Activated naive CD4-positive, alpha-beta T cell treated with anti-CD3 and anti-CD28 coated beads for 36 hours (primary cell): ENCODE measurements around the gene ENAH. TPM values are rescaled to one million over a fixed set of nuclear protein-coding genes. Genes with fewer than 3 reads are reported as not detected.
"Not testable (repeated sequence)": the region's sequence is repeated elsewhere in the genome, so short reads cannot be mapped to it uniquely, and the experiment has no call there.

Source experiments
- CTCF ChIA-PET: fragments of 350-600 bp; sonication (Branson Sonifier 250); formaldehyde crosslinking; loops from one replicate; lab custom pipeline; 2021; ENCODE audit warnings: antibody characterized with exemption; lab: Charles Lee
- DNase-seq: peaks from one replicate; pipeline ENCODE4 v3.0.0-alpha.2; 2020
- H3K27ac Mint-ChIP-seq: one replicate; pipeline ENCODE4 v1.8.0; 2021; ENCODE audit warnings: mild to moderate bottlenecking, mixed read lengths
- H3K27me3 Mint-ChIP-seq: one replicate; pipeline ENCODE4 v1.8.0; 2021; ENCODE audit warnings: low read depth, mixed read lengths
- H3K36me3 Mint-ChIP-seq: one replicate; pipeline ENCODE4 v1.8.0; 2021; ENCODE audit warnings: low read depth, mixed read lengths
- H3K4me1 Mint-ChIP-seq: one replicate; pipeline ENCODE4 v1.8.0; 2021; ENCODE audit warnings: low read depth, mixed read lengths
- H3K4me3 Mint-ChIP-seq: one replicate; pipeline ENCODE4 v1.8.0; 2021; ENCODE audit warnings: mild to moderate bottlenecking, moderate library complexity, mixed read lengths
- H3K9me3 Mint-ChIP-seq: one replicate; pipeline ENCODE4 v1.8.0; 2021; ENCODE audit warnings: mixed read lengths
- intact Hi-C: fragments of 100-400 bp; cut with micrococcal nuclease; formaldehyde crosslinking; loops from one replicate; pipeline ENCODE4 v1.15.1; 2023
- total RNA-seq, 2 experiments: library from RNA; stranded (reverse); gene quantifications; one replicate each; pipeline ENCODE4 v1.2.3, GENCODE V29; 2021

The ENAH gene
- total RNA-seq = 1 to 10 TPM in 1 of 2 experiments, under 1 TPM in 1; 0.91 to 2.0 TPM

DNA sequence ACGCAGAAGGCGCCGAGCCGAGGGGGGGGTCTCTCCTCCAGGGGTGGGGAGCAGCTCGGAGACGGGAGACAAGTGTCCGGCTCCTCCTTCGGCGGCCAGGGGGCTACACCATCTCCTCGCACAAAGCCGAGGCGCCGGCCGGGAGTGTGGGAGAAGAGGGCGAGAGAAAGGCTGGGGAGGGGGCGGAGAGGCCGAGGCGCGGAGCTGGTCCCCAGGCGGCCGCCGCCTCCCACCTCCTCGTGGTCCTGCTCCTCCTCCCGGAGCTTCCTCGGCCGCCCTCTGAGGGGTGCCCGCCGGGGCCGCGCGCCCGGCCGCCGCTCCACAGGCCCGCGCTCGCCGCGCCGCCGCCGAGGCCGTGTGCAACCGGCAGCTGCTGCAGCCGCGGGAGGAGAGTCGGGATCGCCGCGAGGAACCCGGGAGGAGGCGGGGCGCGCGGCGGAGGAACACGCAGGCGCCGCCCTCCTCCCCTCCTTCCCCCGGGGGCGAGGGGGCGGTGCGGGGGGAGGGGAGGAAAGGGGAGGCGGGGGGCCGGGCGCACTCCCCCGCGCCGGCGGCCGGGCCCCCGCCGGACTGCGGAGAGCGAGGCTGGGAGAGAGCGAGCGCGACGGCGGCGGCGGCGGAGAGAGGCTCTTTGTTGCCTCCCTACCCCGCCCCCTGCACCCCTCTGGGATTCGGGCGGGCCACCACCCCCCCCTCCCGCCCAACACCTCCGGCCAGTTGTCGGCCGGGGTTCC, at the start of gene ENAH:
ENAH (minus strand) TSS at position 395 of the 734 bp plus-strand sequence. CDS start 433 bp downstream, outside the sequence.
- peaks cover 10% of the 10 kb centered on the region for H3K4me1 Mint-ChIP-seq
- intact Hi-C loops = loop anchor here (2.0 to 5.0 kb wide), 4 partner anchors 124 to 409 kb away; partner anchors contain the start of genes H3-3A, LBR and SRP9
- CTCF ChIA-PET = no interaction called here

GRCh38 chr1:225700889-225701465, 48.1 kb upstream of the ENAH start:
- Mint-ChIP-seq H3K4me3 (no peak overlapping the region), H3K27me3 (no peaks in the 10 kb centered on the region), H3K27ac (no peak overlapping the region), H3K36me3 (no peaks in the 10 kb centered on the region), H3K9me3 (no peaks in the 10 kb centered on the region), H3K4me1 (no peaks in the 10 kb centered on the region)
- no peak for DNase-seq
- CTCF ChIA-PET = no interaction called here
- intact Hi-C loops = no loop called here

More for the DNA sequence above, at the start of gene ENAH:
- Mint-ChIP-seq H3K4me3 (peak within 1 kb of the TSS; percentile 85), H3K36me3 (no peaks in the 10 kb centered on the region), H3K27me3 (peaks cover 24% of the 10 kb centered on the region), H3K27ac (peak within 1 kb of the TSS; percentile 50), H3K9me3 (no peaks in the 10 kb centered on the region)
- DNase-seq = peak; percentile 52

GRCh38 chr1:225700164-225700821, 47.4 kb upstream of the ENAH start:
- DNase-seq = no peak
- intact Hi-C loops = no loop called here
- Mint-ChIP-seq H3K4me3 (no peak overlapping the region), H3K27ac (no peak overlapping the region), H3K4me1 (no peaks in the 10 kb centered on the region), H3K36me3 (no peaks in the 10 kb centered on the region), H3K27me3 (no peaks in the 10 kb centered on the region), H3K9me3 (no peaks in the 10 kb centered on the region)
- CTCF ChIA-PET = interaction anchor here (0.7 kb wide), 1 partner anchor 51 kb away, joined by 6 read pairs; no protein-coding TSS in a partner anchor

- Mint-ChIP-seq H3K4me1 (no peaks in the 10 kb centered on the region), H3K27me3 (no peaks in the 10 kb centered on the region), H3K36me3 (no peaks in the 10 kb centered on the region), H3K9me3 (peaks cover 2% of the 10 kb centered on the region), H3K27ac (no peak overlapping the region), H3K4me3 (no peak overlapping the region)
- no peak for DNase-seq
- CTCF ChIA-PET = no interaction called here
- intact Hi-C loops = no loop called here
These were observed 46.4 kb upstream of the ENAH start for GRCh38 chr1:225699336-225699735.

- H3K9me3 Mint-ChIP-seq, H3K36me3 Mint-ChIP-seq, H3K4me3 Mint-ChIP-seq, intact Hi-C loops, DNase-seq, H3K27me3 Mint-ChIP-seq, H3K4me1 Mint-ChIP-seq, H3K27ac Mint-ChIP-seq: not testable (repeated sequence)
- CTCF ChIA-PET = interaction anchor here (0.6 kb wide), 1 partner anchor 361 kb away, joined by 3 read pairs; no protein-coding TSS in a partner anchor
These were observed 45.3 kb upstream of the ENAH start for GRCh38 chr1:225698194-225698593.

DNA sequence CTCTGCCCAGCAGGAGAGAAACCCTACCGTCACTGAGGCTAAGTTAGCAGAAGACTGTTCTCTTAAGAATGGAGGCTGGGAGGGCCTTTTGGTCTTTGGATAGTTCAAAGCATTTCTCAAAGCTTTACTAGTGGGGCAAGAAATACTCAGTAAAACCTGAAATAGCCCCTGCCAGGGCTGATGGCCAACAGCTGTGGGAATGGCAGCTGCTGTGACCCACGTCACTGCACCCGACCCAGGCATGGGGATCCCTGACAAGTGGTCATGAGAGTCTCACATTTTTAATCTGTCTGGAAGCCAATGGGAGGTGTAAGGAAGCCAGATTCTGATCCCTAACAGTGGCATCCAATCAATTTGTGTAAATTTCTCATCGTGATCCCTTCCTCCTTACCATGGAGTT, 44.5 kb upstream of the ENAH start:
- CTCF ChIA-PET = no interaction called here

DNA sequence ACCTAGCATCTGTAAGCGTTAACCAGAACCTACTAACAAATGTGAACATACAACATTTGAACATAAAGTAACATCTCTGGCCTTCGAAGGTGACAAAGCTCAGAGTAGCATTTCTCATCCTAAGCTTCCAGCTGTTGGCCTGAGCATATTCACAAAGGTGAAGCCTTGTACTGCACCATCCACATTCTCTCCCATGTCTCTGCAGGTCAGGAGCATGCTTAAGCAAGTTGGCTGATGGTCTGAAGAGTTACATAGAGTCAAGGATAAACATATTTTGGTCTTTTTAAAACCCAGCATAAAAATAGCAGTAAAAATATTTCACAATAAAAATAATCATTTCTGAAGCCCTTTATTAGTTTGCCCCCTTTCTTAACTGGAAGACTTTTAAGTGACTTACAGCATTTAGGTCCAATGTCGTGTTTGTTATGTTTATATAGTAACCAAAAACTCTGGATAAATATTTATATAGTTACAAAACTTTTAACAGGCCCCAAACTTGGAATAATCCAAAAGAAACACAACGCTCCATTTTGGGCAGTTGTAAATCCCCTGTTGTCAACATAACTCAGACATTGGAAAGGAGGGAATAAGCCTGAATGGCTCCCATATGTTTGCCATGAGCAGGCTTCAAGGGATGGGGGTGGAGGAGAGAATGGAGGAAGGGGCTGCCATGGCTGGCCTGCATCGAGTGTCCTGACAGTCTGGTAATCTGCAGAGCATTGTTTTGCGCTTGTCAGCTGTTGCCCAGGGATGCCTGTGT, 42.8 kb upstream of the ENAH start:
- Mint-ChIP-seq H3K27ac (no peak overlapping the region), H3K36me3 (no peaks in the 10 kb centered on the region), H3K4me3 (no peak overlapping the region), H3K9me3 (peaks cover 2% of the 10 kb centered on the region), H3K27me3 (no peaks in the 10 kb centered on the region), H3K4me1 (no peaks in the 10 kb centered on the region)
- CTCF ChIA-PET = interaction anchor here (0.6 kb wide), 1 partner anchor 83 kb away, joined by 3 read pairs; no protein-coding TSS in a partner anchor
- no peak for DNase-seq
- intact Hi-C loops = no loop called here

More for the DNA sequence above, 44.5 kb upstream of the ENAH start:
- Mint-ChIP-seq H3K27me3 (no peaks in the 10 kb centered on the region), H3K27ac (no peak overlapping the region), H3K36me3 (no peaks in the 10 kb centered on the region), H3K9me3 (peaks cover 2% of the 10 kb centered on the region), H3K4me3 (no peak overlapping the region), H3K4me1 (no peaks in the 10 kb centered on the region)
- intact Hi-C loops = no loop called here
- DNase-seq = no peak

- Mint-ChIP-seq H3K27me3 (no peaks in the 10 kb centered on the region), H3K36me3 (no peaks in the 10 kb centered on the region), H3K4me3 (no peak overlapping the region), H3K27ac (no peak overlapping the region), H3K9me3 (peaks cover 2% of the 10 kb centered on the region), H3K4me1 (no peaks in the 10 kb centered on the region)
- CTCF ChIA-PET = no interaction called here
- intact Hi-C loops = no loop called here
- DNase-seq = no peak
These were observed 41.3 kb upstream of the ENAH start for GRCh38 chr1:225694151-225694603.

DNA sequence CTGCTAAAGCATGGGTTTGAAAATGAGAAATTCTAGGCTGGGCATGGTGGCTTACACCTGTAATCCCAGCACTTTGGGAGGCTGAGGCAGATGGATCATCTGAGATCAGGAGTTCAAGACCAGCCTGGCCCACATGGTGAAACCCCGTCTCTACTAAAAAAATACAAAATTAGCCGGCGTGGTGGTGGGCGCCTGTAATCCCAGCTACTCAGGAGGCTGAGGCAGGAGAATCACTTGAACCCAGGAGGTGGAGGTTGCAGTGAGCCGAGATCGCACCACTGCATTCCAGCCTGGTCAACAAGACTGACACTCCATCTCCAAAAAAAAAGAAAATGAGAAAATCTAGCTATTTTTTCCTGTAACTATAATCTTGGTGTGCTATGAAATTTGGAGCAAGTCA, 40.8 kb upstream of the ENAH start:
- H3K9me3 Mint-ChIP-seq, intact Hi-C loops, H3K36me3 Mint-ChIP-seq, H3K27me3 Mint-ChIP-seq, H3K4me3 Mint-ChIP-seq, CTCF ChIA-PET, DNase-seq, H3K4me1 Mint-ChIP-seq, H3K27ac Mint-ChIP-seq: not testable (repeated sequence)

DNA sequence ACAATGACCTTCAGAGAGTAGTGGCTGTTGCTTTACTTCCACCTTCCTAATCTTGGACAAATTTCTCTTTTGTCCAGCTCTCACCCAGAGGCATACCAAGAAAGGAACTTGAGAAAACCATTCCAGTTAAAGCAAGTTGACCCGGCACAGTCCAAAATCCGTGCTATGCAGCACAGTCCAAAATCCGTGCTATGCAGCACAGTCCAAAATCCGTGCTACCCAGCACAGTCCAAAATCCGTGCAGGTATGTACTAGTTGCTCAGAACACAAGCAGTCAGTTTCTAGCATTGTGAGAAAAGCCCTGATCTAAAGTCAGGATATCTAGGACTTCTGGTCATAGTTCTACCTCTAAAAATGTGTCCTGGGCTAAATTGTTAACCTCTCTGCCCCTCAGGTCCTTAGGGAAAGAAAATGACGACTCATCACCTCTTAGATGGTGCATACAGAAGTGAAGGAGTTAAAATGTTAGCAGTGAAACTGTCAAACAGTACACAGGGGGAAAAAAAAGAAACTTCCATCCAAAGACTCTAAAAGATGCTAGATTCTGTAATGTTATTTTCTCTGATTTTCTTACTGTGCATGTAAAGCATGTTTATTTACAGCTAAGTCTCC, 40.3 kb upstream of the ENAH start:
- no peak overlapping the region for H3K27ac Mint-ChIP-seq
- H3K4me3 Mint-ChIP-seq = no peak overlapping the region
- no peaks in the 10 kb centered on the region for H3K27me3 Mint-ChIP-seq
- no peak for DNase-seq
- intact Hi-C loops = no loop called here
- H3K9me3 Mint-ChIP-seq = peaks cover 2% of the 10 kb centered on the region
- H3K36me3 Mint-ChIP-seq = no peaks in the 10 kb centered on the region
- no peaks in the 10 kb centered on the region for H3K4me1 Mint-ChIP-seq
- CTCF ChIA-PET = interaction anchor here (1.3 kb wide), 1 partner anchor 218 kb away, joined by 4 read pairs; no protein-coding TSS in a partner anchor

- H3K36me3 Mint-ChIP-seq = no peaks in the 10 kb centered on the region
- DNase-seq = no peak
- no peak overlapping the region for H3K27ac Mint-ChIP-seq
- intact Hi-C loops = no loop called here
- CTCF ChIA-PET = interaction anchor here (1.3 kb wide), 1 partner anchor 217 kb away, joined by 4 read pairs; no protein-coding TSS in a partner anchor
- H3K4me3 Mint-ChIP-seq = no peak overlapping the region
- H3K4me1 Mint-ChIP-seq = no peaks in the 10 kb centered on the region
- H3K27me3 Mint-ChIP-seq = no peaks in the 10 kb centered on the region
- H3K9me3 Mint-ChIP-seq = peaks cover 2% of the 10 kb centered on the region
These were observed 39.6 kb upstream of the ENAH start for GRCh38 chr1:225692517-225692879.
